SK-N-SH (cell line): ENCODE data around the gene PXDN. TPM values are rescaled to one million over a fixed set of nuclear protein-coding genes. Genes with fewer than 3 reads are reported as not detected.
"Not testable (repeated sequence)": the region's sequence is repeated elsewhere in the genome, so short reads cannot be mapped to it uniquely, and the experiment has no call there.

ENCODE experiments used
- CTCF ChIA-PET: fragments of 300-600, 350-600 bp; formaldehyde crosslinking; extraction: SDS; loops from one replicate; lab custom pipeline; 2021; lab: Yijun Ruan, JAX
- POLR2A ChIA-PET: fragments of 350-600 bp; sonication (Branson Sonifier 250); formaldehyde crosslinking; extraction: SDS; loops from one replicate; lab custom pipeline; 2020; ENCODE audit warnings: antibody characterized with exemption, inconsistent platforms; lab: Yijun Ruan, JAX
- DNase-seq: peaks from one replicate; pipeline ENCODE4 v3.0.0; 2012
- H2AFZ ChIP-seq: fragments of 200-600 bp; sonication (generic); 2 replicates; pipeline ENCODE4 v1.8.1; 2016; ENCODE audit warnings: antibody characterized with exemption, mild to moderate bottlenecking, low read depth
- H3F3A ChIP-seq: fragments of 200-600 bp; sonication (generic); replicated peaks from 2 replicates; pipeline ENCODE3; 2016; ENCODE audit warnings: antibody characterized with exemption, mild to moderate bottlenecking; ENCODE audit not compliant: insufficient read depth
- H3K27ac ChIP-seq, 2 experiments: fragments of 200-500 bp in 1 of 2; fragments of 200-600 bp in 1 of 2; sonication (Bioruptor generic) in 1 of 2; sonication (generic), shearing (Covaris generic) in 1 of 2; 2 replicates each; pipeline versions ENCODE4 v1.5.1 to v1.6.1; 2014 to 2016; ENCODE audit warnings: low read depth in 2 of 2, inconsistent platforms in 1 of 2, low read length in 1 of 2, mild to moderate bottlenecking in 1 of 2, mixed read lengths in 1 of 2
- H3K27me3 ChIP-seq: fragments of 200-600 bp; sonication (generic), shearing (Covaris generic); 2 replicates; pipeline ENCODE4 v1.6.1; 2016; ENCODE audit warnings: mixed run types; ENCODE audit not compliant: insufficient read depth
- H3K36me3 ChIP-seq, 2 experiments: fragments of 200-500 bp in 1 of 2; fragments of 200-600 bp in 1 of 2; sonication (Bioruptor generic) in 1 of 2; sonication (generic) in 1 of 2; replicated peaks in 1 of 2; 2 replicates each; pipeline versions ENCODE3 to v1.5.1; 2014 to 2016; ENCODE audit warnings: low read length in 1 of 2, mild to moderate bottlenecking in 1 of 2; ENCODE audit not compliant: insufficient read depth in 2 of 2, control insufficient read depth in 1 of 2
- H3K4me1 ChIP-seq, 2 experiments: fragments of 200-500 bp in 1 of 2; fragments of 200-600 bp in 1 of 2; sonication (Bioruptor generic) in 1 of 2; sonication (generic), shearing (Covaris generic) in 1 of 2; 2 replicates each; pipeline versions ENCODE4 v1.5.1 to v1.6.1; 2014 to 2016; ENCODE audit warnings: low read depth in 1 of 2, low read length in 1 of 2, mixed run types in 1 of 2; ENCODE audit not compliant: insufficient read depth in 2 of 2, control insufficient read depth in 1 of 2
- H3K4me2 ChIP-seq: fragments of 200-600 bp; sonication (generic), shearing (Covaris generic); 2 replicates; pipeline ENCODE4 v1.6.1; 2017; ENCODE audit warnings: mixed run types
- H3K4me3 ChIP-seq, 2 experiments: fragments of 200-500 bp in 1 of 2; fragments of 200-600 bp in 1 of 2; sonication (Bioruptor generic) in 1 of 2; sonication (generic), shearing (Covaris generic) in 1 of 2; 2 replicates each; pipeline versions ENCODE4 v1.5.1 to v1.8.1; 2014 to 2016; ENCODE audit warnings: low read depth in 2 of 2, inconsistent platforms in 1 of 2, low read length in 1 of 2, mild to moderate bottlenecking in 1 of 2, mixed read lengths in 1 of 2, moderate library complexity in 1 of 2
- H3K79me2 ChIP-seq: fragments of 200-600 bp; sonication (generic); 2 replicates; pipeline ENCODE4 v1.8.1; 2017; ENCODE audit warnings: mild to moderate bottlenecking; ENCODE audit not compliant: insufficient read depth
- H3K9ac ChIP-seq: fragments of 200-600 bp; sonication (generic); 2 replicates; pipeline ENCODE4 v1.6.1; 2017; ENCODE audit warnings: mixed run types
- H3K9me2 ChIP-seq: fragments of 200-600 bp; sonication (generic); 2 replicates; pipeline ENCODE4 v1.6.1; 2017; ENCODE audit warnings: mixed run types
- H3K9me3 ChIP-seq: fragments of 200-600 bp; sonication (generic); 2 replicates; pipeline ENCODE4 v1.6.1; 2017; ENCODE audit warnings: mixed run types, mild to moderate bottlenecking, moderate library complexity
- H4K20me1 ChIP-seq: fragments of 200-600 bp; sonication (generic); 2 replicates; pipeline ENCODE4 v1.6.1; 2017; ENCODE audit warnings: mild to moderate bottlenecking, mixed run types; ENCODE audit not compliant: insufficient read depth
- CHD2 ChIP-seq: fragments of 150-350 bp; IDR thresholded peaks from 2 replicates; pipeline ENCODE4 v1.6.1; 2018; ENCODE audit warnings: low read length; ENCODE audit not compliant: partially characterized antibody
- ELF1 ChIP-seq: IDR thresholded peaks from 2 replicates; pipeline ENCODE4 v1.4.0; 2012
- EP300 ChIP-seq, 2 experiments: IDR thresholded peaks; 2 replicates each; pipeline versions ENCODE4 v1.4.0 to v1.6.1; 2012; ENCODE audit warnings: borderline replicate concordance in 1 of 2, low read depth in 1 of 2, low read length in 1 of 2
- FOXJ3 ChIP-seq: sonication (generic); formaldehyde crosslinking; IDR thresholded peaks from 2 replicates; pipeline ENCODE4 v1.5.1; 2020; ENCODE audit warnings: mild to moderate bottlenecking, missing genetic modification reagents
- FOXM1 ChIP-seq: IDR thresholded peaks from 2 replicates; pipeline ENCODE4 v1.4.0; 2012; ENCODE audit warnings: low read depth, mild to moderate bottlenecking
- GABPA ChIP-seq: IDR thresholded peaks from 2 replicates; pipeline ENCODE4 v1.4.0; 2012; ENCODE audit warnings: low read depth, mild to moderate bottlenecking
- GATA2 ChIP-seq: sonication (generic); formaldehyde crosslinking; IDR thresholded peaks from 2 replicates; pipeline ENCODE4 v1.5.0; 2020; ENCODE audit warnings: mild to moderate bottlenecking, missing genetic modification reagents
- MEF2A ChIP-seq: IDR thresholded peaks from 2 replicates; pipeline ENCODE4 v1.4.0; 2012; ENCODE audit warnings: low read depth, borderline replicate concordance
- PBX3 ChIP-seq: IDR thresholded peaks from 2 replicates; pipeline ENCODE4; 2012
- POLR2AphosphoS5 ChIP-seq: IDR thresholded peaks from 2 replicates; pipeline ENCODE4 v1.6.1; 2012; ENCODE audit warnings: low read depth, low read length
- REST ChIP-seq: IDR thresholded peaks from 2 replicates; pipeline ENCODE4 v1.6.1; 2012; ENCODE audit warnings: mild to moderate bottlenecking, low read depth, low read length, moderate library complexity
- SIN3A ChIP-seq: IDR thresholded peaks from 2 replicates; pipeline ENCODE4 v1.6.1; 2012; ENCODE audit warnings: low read depth, mild to moderate bottlenecking, low read length, moderate library complexity, borderline replicate concordance
- SMC3 ChIP-seq: IDR thresholded peaks from 2 replicates; pipeline ENCODE4 v1.6.1; 2012; ENCODE audit warnings: low read depth, low read length, improper control_type of control experiment
- USF1 ChIP-seq: IDR thresholded peaks from 2 replicates; pipeline ENCODE4 v1.4.0; 2012; ENCODE audit warnings: low read depth, borderline replicate concordance
- WGBS: methylation state at CpG from one replicate; pipeline ENCODE4 v1.1.6; 2017; ENCODE audit warnings: low lambda C conversion rate; 5-methylcytosine and 5-hydroxymethylcytosine counted together
- polyA plus RNA-seq, 3 experiments: library from polyadenylated mRNA; depleted of rRNA; stranded (reverse); fragments of >200 nt; gene quantifications; 2 replicates each; pipeline ENCODE4 v1.2.3, GENCODE V29; 2012
- TF ChIP-seq, protein P1 (sequence below): IDR thresholded peaks from 2 replicates; pipeline ENCODE4 v1.4.0; 2012; ENCODE audit warnings: low read depth

PXDN gene
- polyA plus RNA-seq, 1 of the 3 experiments (the other 2 are of a cell fraction), result 146 TPM

DNA sequence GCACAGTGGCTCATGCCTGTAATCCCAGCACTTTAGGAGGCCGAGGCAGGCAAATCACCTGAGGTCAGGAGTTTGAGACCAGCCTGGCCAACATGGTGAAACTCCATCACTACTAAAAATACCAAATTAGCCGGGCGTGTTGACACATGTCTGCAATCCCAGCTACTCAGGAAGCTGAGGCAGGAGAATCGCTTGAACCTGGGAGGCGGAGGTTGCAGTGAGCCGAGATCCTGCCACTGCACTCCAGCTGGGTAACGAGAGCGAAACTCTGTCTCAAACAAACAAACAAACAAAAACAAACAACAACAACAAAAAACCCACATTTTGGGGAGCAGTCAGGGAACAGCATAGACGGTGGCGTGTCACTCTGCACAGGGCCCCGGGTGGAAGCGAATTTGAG, 12.8 kb upstream of the PXDN start:
- H3K79me2 ChIP-seq, POLR2A ChIA-PET, H3K4me3 ChIP-seq, H2AFZ ChIP-seq, DNase-seq, H3K9me2 ChIP-seq, H3K27me3 ChIP-seq, H3K9ac ChIP-seq, H3F3A ChIP-seq, H3K27ac ChIP-seq, H3K36me3 ChIP-seq, H4K20me1 ChIP-seq, H3K9me3 ChIP-seq, H3K4me2 ChIP-seq: not testable (repeated sequence)
- CTCF ChIA-PET, result interaction anchor here (2.5 to 9.4 kb wide), 2 partner anchors 13 to 206 kb away, joined by 16 to 114 read pairs; no protein-coding TSS in a partner anchor
- H3K4me1 ChIP-seq, result peaks cover 0 to 12% of the 10 kb centered on the region in 2 experiments; a peak in 1 of 4 replicates
- WGBS, result 67% methylated on average over 12 of the region's 12 CpGs

- Histone ChIP-seq H3K27me3 (no peaks in the 10 kb centered on the region), H4K20me1 (no peaks in the 10 kb centered on the region), H3K9me2 (no peaks in the 10 kb centered on the region), H3K27ac (no peak overlapping the region), H3K79me2 (no peaks in the 10 kb centered on the region), H3F3A (no peaks in the 10 kb centered on the region), H3K9ac (no peak overlapping the region), H2AFZ (no peak overlapping the region), H3K36me3 (no peaks in the 10 kb centered on the region), H3K4me1 (peaks cover 0 to 16% of the 10 kb centered on the region in 2 experiments; a peak in 1 of 4 replicates), H3K4me3 (no peak overlapping the region), H3K4me2 (no peak overlapping the region), H3K9me3 (no peaks in the 10 kb centered on the region)
- 77% methylated on average over 10 of the region's 10 CpGs for WGBS
- ChIA-PET CTCF (interaction anchor here (1.3 to 9.4 kb wide), 2 partner anchors 13 to 210 kb away, joined by 3 to 114 read pairs; no protein-coding TSS in a partner anchor), POLR2A (no interaction called here)
- DNase-seq, result no peak
- TF ChIP-seq SMC3 (no peak), SIN3A (no peak), EP300 (IDR thresholded peaks at IDR 0.05; ENCODE audit: borderline replicate concordance in 1 of 2, low read depth in 1 of 2, low read length in 1 of 2) (no peak), FOXJ3 (CRISPR knock-in tag) (no peak)
Measured at GRCh38 chr2:1756456-1756855, 12.1 kb upstream of the PXDN start.

DNA sequence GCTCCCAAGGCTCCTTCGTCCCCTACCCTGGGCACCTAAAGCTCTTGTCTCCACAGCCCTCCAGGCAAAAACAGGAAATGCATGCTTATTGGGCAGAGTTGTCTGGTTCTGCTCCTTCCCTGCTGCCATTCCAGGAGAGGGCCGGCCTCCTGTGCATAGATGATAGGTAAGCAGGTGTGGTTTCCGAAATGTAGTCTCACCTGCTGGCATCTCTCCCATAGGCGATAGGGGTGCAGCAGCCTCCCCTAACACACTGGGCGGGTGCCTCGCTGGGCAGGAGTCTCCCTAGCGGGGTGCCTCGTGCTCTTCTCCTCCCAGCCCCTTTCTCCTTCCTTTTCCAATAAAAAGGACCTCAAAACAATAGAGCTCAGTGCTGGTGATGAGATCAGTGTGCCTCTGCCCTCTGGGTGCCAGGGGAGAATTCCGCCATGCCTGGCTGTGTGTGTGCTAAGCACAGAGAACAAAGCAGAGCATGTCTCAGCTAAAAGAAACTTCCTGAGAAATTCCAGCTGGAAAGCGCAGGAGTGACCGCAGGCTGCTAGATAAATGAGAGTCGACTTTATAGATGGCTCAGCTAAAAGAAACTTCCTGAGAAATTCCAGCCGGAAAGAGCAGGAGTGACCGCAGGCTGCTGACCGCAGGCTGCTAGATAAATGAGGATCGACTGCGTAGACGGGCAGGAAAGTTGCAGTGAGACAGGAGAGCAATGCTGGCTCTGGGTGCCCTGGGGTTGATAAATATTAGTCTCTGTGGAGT, 11.3 kb upstream of the PXDN start:
- POLR2A ChIA-PET, result no interaction called here
- peaks cover 4 to 24% of the 10 kb centered on the region in 2 experiments; a peak in 2 of 4 replicates for H3K4me1 ChIP-seq
- no peaks in the 10 kb centered on the region for H3K9me2 ChIP-seq
- no peak overlapping the region for H3K9ac ChIP-seq
- no peak for DNase-seq
- CTCF ChIA-PET, result interaction anchor here (1.3 to 9.4 kb wide), 5 partner anchors 14 to 209 kb away, joined by 3 to 122 read pairs (median 14); no protein-coding TSS in a partner anchor
- no peaks in the 10 kb centered on the region for H3F3A ChIP-seq
- H3K27ac ChIP-seq, result no peak overlapping the region
- no peaks in the 10 kb centered on the region for H4K20me1 ChIP-seq
- no peak overlapping the region for H2AFZ ChIP-seq
- H3K4me2 ChIP-seq, result no peak overlapping the region
- no peaks in the 10 kb centered on the region for H3K36me3 ChIP-seq
- H3K9me3 ChIP-seq, result no peaks in the 10 kb centered on the region
- H3K79me2 ChIP-seq, result no peaks in the 10 kb centered on the region
- 70% methylated on average over 16 of the region's 18 CpGs for WGBS
- H3K27me3 ChIP-seq, result no peaks in the 10 kb centered on the region
- H3K4me3 ChIP-seq, result no peak overlapping the region
- TF ChIP-seq, protein P1, sequence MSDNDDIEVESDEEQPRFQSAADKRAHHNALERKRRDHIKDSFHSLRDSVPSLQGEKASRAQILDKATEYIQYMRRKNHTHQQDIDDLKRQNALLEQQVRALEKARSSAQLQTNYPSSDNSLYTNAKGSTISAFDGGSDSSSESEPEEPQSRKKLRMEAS, result no peak
- TF ChIP-seq PBX3 (no peak), EP300 (IDR thresholded peaks at IDR 0.05; ENCODE audit: borderline replicate concordance in 1 of 2, low read depth in 1 of 2, low read length in 1 of 2) (no peak), GATA2 (CRISPR knock-in tag) (no peak), SMC3 (no peak), REST (no peak), USF1 (no peak), MEF2A (no peak), CHD2 (no peak), POLR2AphosphoS5 (no peak), FOXJ3 (CRISPR knock-in tag) (no peak), FOXM1 (no peak), GABPA (no peak), ELF1 (no peak)
